Measurements from ENCODE around the gene AHCYL1.

AHCYL1 gene

GRCh38 chr1:109977225-109977624 lies 7.3 kb upstream of the AHCYL1 start:
- DNase-seq (ENCODE audit: low spot score) = no peak

- DNase-seq (ENCODE audit: low spot score) = no peak
These were observed 6.7 kb upstream of the AHCYL1 start for GRCh38 chr1:109977657-109978378.

GRCh38 chr1:109978761-109979488 lies 5.6 kb upstream of the AHCYL1 start:
- no peak for DNase-seq (ENCODE audit: low spot score)

GRCh38 chr1:109979489-109980091 lies 5.0 kb upstream of the AHCYL1 start:
- DNase-seq (ENCODE audit: low spot score) = no peak

GRCh38 chr1:109980324-109981003 lies 4.1 kb upstream of the AHCYL1 start:
- DNase-seq (ENCODE audit: low spot score) = no peak

- no peak for DNase-seq (ENCODE audit: low spot score)
These were observed 3.6 kb upstream of the AHCYL1 start for GRCh38 chr1:109981004-109981335.

- no peak for DNase-seq (ENCODE audit: low spot score)
These were observed 980 bp upstream of the AHCYL1 start for GRCh38 chr1:109983380-109984189.

GRCh38 chr1:109984190-109984455 lies 442 bp upstream of the AHCYL1 start:
- DNase-seq (ENCODE audit: low spot score) = no peak

- DNase-seq (ENCODE audit: low spot score) = no peak
These were observed 885 bp downstream of the AHCYL1 start for GRCh38 chr1:109985247-109986053.

GRCh38 chr1:109986054-109986444 lies 1.5 kb downstream of the AHCYL1 start:
- no peak for DNase-seq (ENCODE audit: low spot score)

GRCh38 chr1:109988349-109988914 lies 3.9 kb downstream of the AHCYL1 start:
- no peak for DNase-seq (ENCODE audit: low spot score)

GRCh38 chr1:109989506-109990301 lies 5.1 kb downstream of the AHCYL1 start:
- no peak for DNase-seq (ENCODE audit: low spot score)

- DNase-seq (ENCODE audit: low spot score) = no peak
These were observed 5.7 kb downstream of the AHCYL1 start for GRCh38 chr1:109990302-109990653.

- DNase-seq (ENCODE audit: low spot score) = no peak
These were observed 6.9 kb downstream of the AHCYL1 start for GRCh38 chr1:109991400-109991925.

GRCh38 chr1:109993885-109994284 lies 9.3 kb downstream of the AHCYL1 start:
- no peak for DNase-seq (ENCODE audit: low spot score)

- no peak for DNase-seq (ENCODE audit: low spot score)
These were observed 10.1 kb downstream of the AHCYL1 start for GRCh38 chr1:109994654-109995053.

GRCh38 chr1:109995536-109995935 lies 11.0 kb downstream of the AHCYL1 start:
- DNase-seq (ENCODE audit: low spot score) = no peak

- DNase-seq (ENCODE audit: low spot score) = no peak
These were observed 11.9 kb downstream of the AHCYL1 start for GRCh38 chr1:109996476-109996875.

GRCh38 chr1:109997204-109997866 lies 12.8 kb downstream of the AHCYL1 start:
- DNase-seq (ENCODE audit: low spot score) = no peak

- no peak for DNase-seq (ENCODE audit: low spot score)
These were observed 13.3 kb downstream of the AHCYL1 start for GRCh38 chr1:109997867-109998229.

Measured in COLO829 (cell line).